GM12874 (cell line): ENCODE data around the gene GJD3.

Source experiments
- CTCF ChIP-seq: IDR thresholded peaks from 2 replicates; pipeline ENCODE4 v1.5.1; 2011; ENCODE audit warnings: low read depth, mild to moderate bottlenecking, control low read depth, low read length, moderate library complexity; ENCODE audit not compliant: insufficient read depth

Gene GJD3

GRCh38 chr17:40362696-40363110 is 1.8 kb downstream of the GJD3 start:
- peak; percentile 91 for TF ChIP-seq CTCF

- TF ChIP-seq CTCF = no peak
Measured at GRCh38 chr17:40361925-40362695, 2.4 kb downstream of the GJD3 start.

GRCh38 chr17:40361063-40361924 is 3.2 kb downstream of the GJD3 start:
- TF ChIP-seq CTCF = no peak

- no peak for TF ChIP-seq CTCF
Measured at GRCh38 chr17:40360091-40360490, 4.4 kb downstream of the GJD3 start.

- TF ChIP-seq CTCF = peak; percentile 93
Measured at GRCh38 chr17:40358323-40359038, 6.1 kb downstream of the GJD3 start.

GRCh38 chr17:40356990-40357881 is 7.3 kb downstream of the GJD3 start:
- no peak for TF ChIP-seq CTCF
